Keratinocyte (primary cell): ENCODE data around the gene RALGPS2. TPM values are rescaled to one million over a fixed set of nuclear protein-coding genes. Genes with fewer than 3 reads are reported as not detected.

Experiments
- DNase-seq: peaks from one replicate; pipeline ENCODE4 v3.0.0-alpha.2; 2011; ENCODE audit warnings: low read depth, missing footprints, low spot score
- FAIRE-seq: peaks from 2 replicates; lab custom pipeline; 2011; peaks lifted over from hg19 to GRCh38; lab: Jason Lieb, UNC
- H2AFZ ChIP-seq: 2 replicates; pipeline ENCODE4 v1.6.0; 2012; ENCODE audit warnings: low read length, control low read depth, inconsistent platforms; ENCODE audit not compliant: control insufficient read depth
- H3K27ac ChIP-seq: 2 replicates; pipeline ENCODE4 v1.5.1; 2011; ENCODE audit warnings: low read length; ENCODE audit not compliant: control insufficient read depth, insufficient read depth
- H3K27me3 ChIP-seq: 3 replicates; pipeline ENCODE4 v1.6.0; 2011; ENCODE audit warnings: low read length; ENCODE audit not compliant: control insufficient read depth, insufficient read depth; ENCODE audit errors: extremely low read depth
- H3K36me3 ChIP-seq, 2 experiments: 2 replicates in 1 of 2; 3 replicates in 1 of 2; pipeline ENCODE4 v1.5.1; 2011; ENCODE audit warnings: low read length in 2 of 2, mild to moderate bottlenecking in 1 of 2; ENCODE audit not compliant: control insufficient read depth in 2 of 2, insufficient read depth in 2 of 2; ENCODE audit errors: extremely low read depth in 1 of 2
- H3K4me1 ChIP-seq: 3 replicates; pipeline ENCODE4 v1.5.1; 2011; ENCODE audit warnings: low read length; ENCODE audit not compliant: control insufficient read depth, insufficient read depth; ENCODE audit errors: extremely low read depth
- H3K4me2 ChIP-seq: 3 replicates; pipeline ENCODE4 v1.6.0; 2011; ENCODE audit warnings: low read depth, low read length; ENCODE audit not compliant: control insufficient read depth, insufficient read depth; ENCODE audit errors: extremely low read depth
- H3K4me3 ChIP-seq, 3 experiments: fragments of 200-600 bp in 1 of 3; sonication (generic) in 1 of 3; 2 replicates in 2 of 3; 3 replicates in 1 of 3; pipeline ENCODE4 v1.5.1; 2011 to 2016; ENCODE audit warnings: low read length in 3 of 3, mild to moderate bottlenecking in 3 of 3, control low read depth in 2 of 3, inconsistent platforms in 1 of 3, low read depth in 1 of 3, mixed read lengths in 1 of 3, mixed run types in 1 of 3, moderate library complexity in 1 of 3; ENCODE audit not compliant: control insufficient read depth in 2 of 3, insufficient read depth in 2 of 3; ENCODE audit errors: extremely low read depth in 1 of 3
- H3K79me2 ChIP-seq: 2 replicates; pipeline ENCODE4 v1.6.0; 2012; ENCODE audit warnings: low read length; ENCODE audit not compliant: control insufficient read depth, insufficient read depth
- H3K9ac ChIP-seq: 3 replicates; pipeline ENCODE4 v1.6.0; 2011; ENCODE audit warnings: low read length; ENCODE audit not compliant: control insufficient read depth, insufficient read depth; ENCODE audit errors: extremely low read depth
- H3K9me1 ChIP-seq: 3 replicates; pipeline ENCODE4 v1.6.0; 2011; ENCODE audit warnings: low read length; ENCODE audit not compliant: control insufficient read depth, insufficient read depth; ENCODE audit errors: extremely low read depth
- H3K9me3 ChIP-seq: 2 replicates; pipeline ENCODE4 v1.5.1; 2012; ENCODE audit warnings: low read depth, low read length; ENCODE audit not compliant: control insufficient read depth
- H4K20me1 ChIP-seq: 3 replicates; pipeline ENCODE4 v1.6.0; 2011; ENCODE audit warnings: low read length; ENCODE audit not compliant: control insufficient read depth, insufficient read depth; ENCODE audit errors: extremely low read depth
- EZH2 ChIP-seq: IDR thresholded peaks from one replicate; pipeline ENCODE4 v1.6.1; 2012; ENCODE audit warnings: inconsistent platforms, mild to moderate bottlenecking, low read length, moderate library complexity
- dilution Hi-C: fragments of 300-500 bp; cut with MboI; formaldehyde crosslinking; loops from one replicate; pipeline ENCODE4 v1.7.0; 2020; ENCODE audit warnings: low sequenced_read_pairs; ENCODE audit not compliant: extremely low pct_ligation_motif_present
- polyA plus RNA-seq, 5 experiments: library from polyadenylated mRNA; depleted of rRNA in 3 of 5; stranded (reverse) in 3 of 5; stranded (forward) in 1 of 5; unstranded in 1 of 5; fragments of >200 nt; gene quantifications; 1 replicate in 1 of 5; 2 replicates in 3 of 5; 3 replicates in 1 of 5; pipeline versions ENCODE4 v1.2.1 to v1.2.3, GENCODE V29; 2011 to 2012; ENCODE audit warnings: missing spikeins in 2 of 5, low read depth in 1 of 5, low replicate concordance in 1 of 5
- TF ChIP-seq, protein P1 (sequence below), 3 experiments: IDR thresholded peaks in 1 of 3; conservative IDR thresholded peaks in 1 of 3; optimal IDR thresholded peaks in 1 of 3; 2 replicates in 2 of 3; 3 replicates in 1 of 3; pipeline versions ENCODE3 to v1.5.1; 2011; ENCODE audit warnings: low read length in 3 of 3, mild to moderate bottlenecking in 3 of 3, moderate library complexity in 2 of 3, control low read depth in 1 of 3, inconsistent platforms in 1 of 3; ENCODE audit not compliant: insufficient read depth in 2 of 3; ENCODE audit errors: extremely low read depth in 1 of 3

The RALGPS2 gene
- polyA plus RNA-seq, 1 donor (not counting 4 experiments of a cell fraction or from before 2014, with no cell fraction given), result 14.8 TPM

DNA sequence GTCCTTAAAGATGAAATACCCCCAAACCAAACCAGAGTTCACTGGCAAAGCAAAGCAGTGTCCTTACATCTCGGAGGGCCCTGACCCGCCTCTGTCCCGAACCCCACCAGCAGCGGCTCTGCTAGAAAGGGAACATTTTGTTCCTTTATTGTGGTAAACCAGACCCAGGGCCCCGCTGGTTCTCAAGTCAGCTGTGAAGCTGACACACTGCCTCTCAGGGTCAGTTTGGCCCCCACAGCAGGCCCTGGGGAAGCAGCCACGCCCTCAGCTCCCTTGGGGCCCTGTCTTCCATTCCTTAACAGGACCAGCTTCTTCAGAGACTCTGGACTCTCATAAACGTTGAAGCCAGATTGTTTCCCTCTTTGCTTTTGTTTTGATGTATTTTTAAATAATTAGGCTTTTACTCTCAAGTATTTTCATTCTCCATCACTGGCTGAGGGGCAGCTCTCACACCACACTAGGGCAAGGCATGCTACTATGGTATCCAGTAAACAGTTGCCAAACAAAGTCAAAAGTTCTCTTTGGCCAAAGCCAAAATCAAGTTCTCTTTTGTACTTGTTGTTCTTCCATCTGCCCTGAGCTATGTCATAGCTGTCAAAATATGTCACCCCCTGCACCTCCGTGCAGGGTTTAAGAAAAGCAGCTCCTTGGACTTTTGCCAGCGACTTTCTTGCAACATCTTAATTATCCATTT, 207.0 kb downstream of the RALGPS2 start:
- Histone ChIP-seq H3K9ac (no peak overlapping the region), H3K27ac (no peak overlapping the region), H3K79me2 (no peaks in the 10 kb centered on the region), H4K20me1 (no peaks in the 10 kb centered on the region), H3K27me3 (no peaks in the 10 kb centered on the region), H3K4me2 (no peak overlapping the region), H3K4me1 (no peaks in the 10 kb centered on the region), H3K36me3 (no peaks in the 10 kb centered on the region), H3K9me1 (no peaks in the 10 kb centered on the region), H3K9me3 (no peaks in the 10 kb centered on the region), H2AFZ (no peak overlapping the region), H3K4me3 (no peak overlapping the region)
- FAIRE-seq (no peak), DNase-seq (no peak)
- TF ChIP-seq, protein P1, sequence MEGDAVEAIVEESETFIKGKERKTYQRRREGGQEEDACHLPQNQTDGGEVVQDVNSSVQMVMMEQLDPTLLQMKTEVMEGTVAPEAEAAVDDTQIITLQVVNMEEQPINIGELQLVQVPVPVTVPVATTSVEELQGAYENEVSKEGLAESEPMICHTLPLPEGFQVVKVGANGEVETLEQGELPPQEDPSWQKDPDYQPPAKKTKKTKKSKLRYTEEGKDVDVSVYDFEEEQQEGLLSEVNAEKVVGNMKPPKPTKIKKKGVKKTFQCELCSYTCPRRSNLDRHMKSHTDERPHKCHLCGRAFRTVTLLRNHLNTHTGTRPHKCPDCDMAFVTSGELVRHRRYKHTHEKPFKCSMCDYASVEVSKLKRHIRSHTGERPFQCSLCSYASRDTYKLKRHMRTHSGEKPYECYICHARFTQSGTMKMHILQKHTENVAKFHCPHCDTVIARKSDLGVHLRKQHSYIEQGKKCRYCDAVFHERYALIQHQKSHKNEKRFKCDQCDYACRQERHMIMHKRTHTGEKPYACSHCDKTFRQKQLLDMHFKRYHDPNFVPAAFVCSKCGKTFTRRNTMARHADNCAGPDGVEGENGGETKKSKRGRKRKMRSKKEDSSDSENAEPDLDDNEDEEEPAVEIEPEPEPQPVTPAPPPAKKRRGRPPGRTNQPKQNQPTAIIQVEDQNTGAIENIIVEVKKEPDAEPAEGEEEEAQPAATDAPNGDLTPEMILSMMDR (optimal IDR thresholded peaks at IDR 0.05 in 1 of 3, IDR thresholded peaks at IDR 0.05 in 1 of 3, conservative IDR thresholded peaks at IDR 0.05 in 1 of 3; ENCODE audit: extremely low read depth in 1 of 3, insufficient read depth in 2 of 3, low read length in 3 of 3), result no peak
- no peak for TF ChIP-seq EZH2
- dilution Hi-C loops, result no loop called here

GRCh38 chr1:178932552-178932906, 207.5 kb downstream of the RALGPS2 start:
- no peaks in the 10 kb centered on the region for H3K79me2 ChIP-seq
- no peaks in the 10 kb centered on the region for H3K36me3 ChIP-seq
- DNase-seq (no peak), FAIRE-seq (no peak)
- TF ChIP-seq EZH2, result no peak
- TF ChIP-seq, protein P1 (optimal IDR thresholded peaks at IDR 0.05 in 1 of 3, IDR thresholded peaks at IDR 0.05 in 1 of 3, conservative IDR thresholded peaks at IDR 0.05 in 1 of 3; ENCODE audit: extremely low read depth in 1 of 3, insufficient read depth in 2 of 3, low read length in 3 of 3), result no peak
- no peak overlapping the region for H3K27ac ChIP-seq
- H3K9me3 ChIP-seq, result no peaks in the 10 kb centered on the region
- no peak overlapping the region for H2AFZ ChIP-seq
- no peak overlapping the region for H3K4me3 ChIP-seq
- dilution Hi-C loops, result no loop called here
- H3K9me1 ChIP-seq, result no peaks in the 10 kb centered on the region
- no peaks in the 10 kb centered on the region for H3K4me1 ChIP-seq
- H3K27me3 ChIP-seq, result no peaks in the 10 kb centered on the region
- H3K4me2 ChIP-seq, result no peak overlapping the region
- no peaks in the 10 kb centered on the region for H4K20me1 ChIP-seq
- no peak overlapping the region for H3K9ac ChIP-seq
